Keratinocyte (primary cell): ENCODE measurements around the gene KRT34.

ENCODE experiments used
- CTCF ChIP-seq, 3 experiments: IDR thresholded peaks in 1 of 3; conservative IDR thresholded peaks in 1 of 3; optimal IDR thresholded peaks in 1 of 3; 2 replicates in 2 of 3; 3 replicates in 1 of 3; pipeline versions ENCODE3 to v1.5.1; 2011; ENCODE audit warnings: low read length in 3 of 3, mild to moderate bottlenecking in 3 of 3, moderate library complexity in 2 of 3, control low read depth in 1 of 3, inconsistent platforms in 1 of 3; ENCODE audit not compliant: insufficient read depth in 2 of 3; ENCODE audit errors: extremely low read depth in 1 of 3
- EZH2 ChIP-seq: IDR thresholded peaks from one replicate; pipeline ENCODE4 v1.6.1; 2012; ENCODE audit warnings: inconsistent platforms, mild to moderate bottlenecking, low read length, moderate library complexity

- TF ChIP-seq EZH2: no peak
- no peak for TF ChIP-seq CTCF (optimal IDR thresholded peaks at IDR 0.05 in 1 of 3, IDR thresholded peaks at IDR 0.05 in 1 of 3, conservative IDR thresholded peaks at IDR 0.05 in 1 of 3; ENCODE audit: extremely low read depth in 1 of 3, insufficient read depth in 2 of 3, low read length in 3 of 3)
Measured at GRCh38 chr17:41407226-41407625, 25.1 kb upstream of the KRT34 start.
